BE2C (cell line): Measurements from ENCODE around the gene ENTREP1.

Source experiments
- DNase-seq: peaks from one replicate; pipeline ENCODE4 v3.0.0-alpha.2; 2020
- H3K27me3 ChIP-seq: fragments of 250-450 bp; sonication (Bioruptor Pico); 2 replicates; pipeline ENCODE4 v1.5.1; 2020; ENCODE audit warnings: mild to moderate bottlenecking
- H3K36me3 ChIP-seq: fragments of 250-450 bp; sonication (Bioruptor Pico); 2 replicates; pipeline ENCODE4 v1.5.1; 2020; ENCODE audit warnings: mild to moderate bottlenecking
- H3K4me1 ChIP-seq: fragments of 250-450 bp; sonication (Bioruptor Pico); 2 replicates; pipeline ENCODE4 v1.5.1; 2020
- H3K4me3 ChIP-seq: 2 replicates; pipeline ENCODE4 v1.5.1; 2011; ENCODE audit warnings: low read depth, low read length
- H3K9me3 ChIP-seq: fragments of 250-450 bp; sonication (Bioruptor Pico); 2 replicates; pipeline ENCODE4 v1.5.1; 2020
- TF ChIP-seq, protein P1 (sequence below): IDR thresholded peaks from 2 replicates; pipeline ENCODE4 v1.5.1; 2012; ENCODE audit warnings: mild to moderate bottlenecking, low read depth, low read length

ENTREP1 gene

GRCh38 chr9:69292078-69292477 lies 32.9 kb upstream of the ENTREP1 start:
- H3K4me3 ChIP-seq: no peak overlapping the region
- H3K4me1 ChIP-seq: no peaks in the 10 kb centered on the region
- TF ChIP-seq, protein P1, sequence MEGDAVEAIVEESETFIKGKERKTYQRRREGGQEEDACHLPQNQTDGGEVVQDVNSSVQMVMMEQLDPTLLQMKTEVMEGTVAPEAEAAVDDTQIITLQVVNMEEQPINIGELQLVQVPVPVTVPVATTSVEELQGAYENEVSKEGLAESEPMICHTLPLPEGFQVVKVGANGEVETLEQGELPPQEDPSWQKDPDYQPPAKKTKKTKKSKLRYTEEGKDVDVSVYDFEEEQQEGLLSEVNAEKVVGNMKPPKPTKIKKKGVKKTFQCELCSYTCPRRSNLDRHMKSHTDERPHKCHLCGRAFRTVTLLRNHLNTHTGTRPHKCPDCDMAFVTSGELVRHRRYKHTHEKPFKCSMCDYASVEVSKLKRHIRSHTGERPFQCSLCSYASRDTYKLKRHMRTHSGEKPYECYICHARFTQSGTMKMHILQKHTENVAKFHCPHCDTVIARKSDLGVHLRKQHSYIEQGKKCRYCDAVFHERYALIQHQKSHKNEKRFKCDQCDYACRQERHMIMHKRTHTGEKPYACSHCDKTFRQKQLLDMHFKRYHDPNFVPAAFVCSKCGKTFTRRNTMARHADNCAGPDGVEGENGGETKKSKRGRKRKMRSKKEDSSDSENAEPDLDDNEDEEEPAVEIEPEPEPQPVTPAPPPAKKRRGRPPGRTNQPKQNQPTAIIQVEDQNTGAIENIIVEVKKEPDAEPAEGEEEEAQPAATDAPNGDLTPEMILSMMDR: no peak; the same call in 1 of the 2 replicates
- DNase-seq: no peak
- H3K27me3 ChIP-seq: peaks cover 19% of the 10 kb centered on the region
- H3K36me3 ChIP-seq: no peaks in the 10 kb centered on the region
- no peaks in the 10 kb centered on the region for H3K9me3 ChIP-seq

DNA sequence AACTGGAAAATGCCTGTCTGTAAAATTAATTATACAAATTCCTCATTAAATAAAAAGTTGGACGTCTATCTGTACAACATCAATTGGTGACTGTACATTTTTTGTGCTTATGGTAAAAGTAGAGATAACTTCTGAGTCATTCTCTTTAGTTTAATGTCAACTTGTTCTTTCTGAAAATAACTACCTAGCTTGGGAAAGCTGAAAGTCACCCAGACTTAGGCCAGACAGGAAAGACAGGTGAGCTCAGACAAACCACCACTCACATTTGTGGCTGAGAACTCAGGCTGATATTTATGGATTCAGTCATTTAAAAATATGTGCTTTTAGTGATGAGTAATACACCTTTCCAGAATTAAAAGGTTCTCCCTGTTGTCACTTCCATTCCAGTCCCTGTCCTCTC lies 31.9 kb upstream of the ENTREP1 start:
- TF ChIP-seq, protein P1: no peak
- DNase-seq: no peak

GRCh38 chr9:69295872-69296552 lies 29.0 kb upstream of the ENTREP1 start:
- H3K9me3 ChIP-seq: no peaks in the 10 kb centered on the region
- TF ChIP-seq, protein P1: no peak
- peaks cover 13% of the 10 kb centered on the region for H3K27me3 ChIP-seq
- H3K4me1 ChIP-seq: no peaks in the 10 kb centered on the region
- DNase-seq: no peak
- no peak overlapping the region for H3K4me3 ChIP-seq
- H3K36me3 ChIP-seq: no peaks in the 10 kb centered on the region

More for the DNA sequence above, 31.9 kb upstream of the ENTREP1 start:
- Histone ChIP-seq H3K36me3 (no peaks in the 10 kb centered on the region), H3K9me3 (no peaks in the 10 kb centered on the region), H3K4me3 (no peak overlapping the region), H3K27me3 (peaks cover 13% of the 10 kb centered on the region), H3K4me1 (no peaks in the 10 kb centered on the region)

GRCh38 chr9:69297300-69297980 lies 27.6 kb upstream of the ENTREP1 start:
- TF ChIP-seq, protein P1: no peak
- peaks cover 13% of the 10 kb centered on the region for H3K27me3 ChIP-seq
- no peaks in the 10 kb centered on the region for H3K9me3 ChIP-seq
- H3K36me3 ChIP-seq: no peaks in the 10 kb centered on the region
- no peak for DNase-seq
- H3K4me1 ChIP-seq: no peaks in the 10 kb centered on the region
- H3K4me3 ChIP-seq: no peak overlapping the region

GRCh38 chr9:69299315-69299714 lies 25.7 kb upstream of the ENTREP1 start:
- Histone ChIP-seq H3K4me3 (no peak overlapping the region), H3K27me3 (peaks cover 7% of the 10 kb centered on the region; the same call in 1 of the 2 replicates), H3K9me3 (no peaks in the 10 kb centered on the region), H3K36me3 (no peaks in the 10 kb centered on the region), H3K4me1 (no peaks in the 10 kb centered on the region)
- DNase-seq: no peak
- TF ChIP-seq, protein P1: no peak

- no peaks in the 10 kb centered on the region for H3K4me1 ChIP-seq
- no peaks in the 10 kb centered on the region for H3K9me3 ChIP-seq
- TF ChIP-seq, protein P1: no peak
- DNase-seq: no peak
- no peaks in the 10 kb centered on the region for H3K36me3 ChIP-seq
- peaks cover 7% of the 10 kb centered on the region; the same call in 1 of the 2 replicates for H3K27me3 ChIP-seq
- no peak overlapping the region for H3K4me3 ChIP-seq
Measured at GRCh38 chr9:69299826-69300225, 25.2 kb upstream of the ENTREP1 start.
